GM12875 (cell line): ENCODE results near the gene TSPAN12.

Source experiments
- H3K4me3 ChIP-seq: one replicate; pipeline ENCODE4 v1.5.1; 2011; ENCODE audit warnings: low read depth, low read length, control low read depth
- TF ChIP-seq, protein P1 (sequence below): IDR thresholded peaks from 2 replicates; pipeline ENCODE4 v1.5.1; 2011; ENCODE audit warnings: low read depth, mild to moderate bottlenecking, control low read depth, inconsistent platforms, low read length, moderate library complexity, borderline replicate concordance; ENCODE audit not compliant: insufficient read depth

TSPAN12 gene

DNA sequence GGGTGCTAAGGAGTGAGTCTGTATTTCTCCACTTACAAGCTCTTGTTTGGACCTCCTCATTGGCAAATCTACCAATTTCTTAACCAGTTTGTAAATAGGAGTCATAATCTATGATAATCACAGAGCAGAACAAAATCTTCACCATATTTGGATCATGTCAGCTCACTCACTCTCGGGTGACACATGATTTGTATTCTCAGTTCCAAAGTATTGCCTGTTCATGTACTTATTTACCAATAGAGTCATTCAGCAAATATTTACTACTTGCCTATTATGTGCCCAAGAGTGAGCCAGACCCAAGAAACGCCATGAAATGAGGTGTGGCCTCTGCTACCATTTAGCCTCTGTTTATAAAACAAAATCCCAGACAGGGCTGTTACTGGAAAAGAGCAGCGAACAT is 114.8 kb downstream of the TSPAN12 start:
- no peak overlapping the region for H3K4me3 ChIP-seq
- TF ChIP-seq, protein P1, sequence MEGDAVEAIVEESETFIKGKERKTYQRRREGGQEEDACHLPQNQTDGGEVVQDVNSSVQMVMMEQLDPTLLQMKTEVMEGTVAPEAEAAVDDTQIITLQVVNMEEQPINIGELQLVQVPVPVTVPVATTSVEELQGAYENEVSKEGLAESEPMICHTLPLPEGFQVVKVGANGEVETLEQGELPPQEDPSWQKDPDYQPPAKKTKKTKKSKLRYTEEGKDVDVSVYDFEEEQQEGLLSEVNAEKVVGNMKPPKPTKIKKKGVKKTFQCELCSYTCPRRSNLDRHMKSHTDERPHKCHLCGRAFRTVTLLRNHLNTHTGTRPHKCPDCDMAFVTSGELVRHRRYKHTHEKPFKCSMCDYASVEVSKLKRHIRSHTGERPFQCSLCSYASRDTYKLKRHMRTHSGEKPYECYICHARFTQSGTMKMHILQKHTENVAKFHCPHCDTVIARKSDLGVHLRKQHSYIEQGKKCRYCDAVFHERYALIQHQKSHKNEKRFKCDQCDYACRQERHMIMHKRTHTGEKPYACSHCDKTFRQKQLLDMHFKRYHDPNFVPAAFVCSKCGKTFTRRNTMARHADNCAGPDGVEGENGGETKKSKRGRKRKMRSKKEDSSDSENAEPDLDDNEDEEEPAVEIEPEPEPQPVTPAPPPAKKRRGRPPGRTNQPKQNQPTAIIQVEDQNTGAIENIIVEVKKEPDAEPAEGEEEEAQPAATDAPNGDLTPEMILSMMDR, result no peak

DNA sequence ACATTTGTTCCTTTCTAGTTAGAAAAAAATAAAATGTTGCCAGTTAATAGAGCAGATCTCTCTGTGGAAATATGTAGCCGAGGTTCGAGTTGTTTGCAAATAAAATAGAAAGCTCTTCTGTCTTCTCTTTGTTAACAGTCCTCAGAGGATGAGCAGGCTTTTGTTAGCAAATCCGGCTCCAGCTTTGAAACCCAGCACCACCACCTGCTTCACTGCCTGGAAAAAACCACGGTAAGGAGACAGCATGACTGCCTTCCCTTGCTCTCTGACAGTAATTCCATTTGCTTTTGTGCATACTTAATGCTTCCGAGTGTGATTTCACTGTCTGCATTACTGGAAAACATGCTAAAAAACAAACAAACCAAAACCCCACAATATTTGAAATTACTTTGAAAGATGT is 115.6 kb downstream of the TSPAN12 start:
- H3K4me3 ChIP-seq, result no peak overlapping the region
- TF ChIP-seq, protein P1, result no peak

DNA sequence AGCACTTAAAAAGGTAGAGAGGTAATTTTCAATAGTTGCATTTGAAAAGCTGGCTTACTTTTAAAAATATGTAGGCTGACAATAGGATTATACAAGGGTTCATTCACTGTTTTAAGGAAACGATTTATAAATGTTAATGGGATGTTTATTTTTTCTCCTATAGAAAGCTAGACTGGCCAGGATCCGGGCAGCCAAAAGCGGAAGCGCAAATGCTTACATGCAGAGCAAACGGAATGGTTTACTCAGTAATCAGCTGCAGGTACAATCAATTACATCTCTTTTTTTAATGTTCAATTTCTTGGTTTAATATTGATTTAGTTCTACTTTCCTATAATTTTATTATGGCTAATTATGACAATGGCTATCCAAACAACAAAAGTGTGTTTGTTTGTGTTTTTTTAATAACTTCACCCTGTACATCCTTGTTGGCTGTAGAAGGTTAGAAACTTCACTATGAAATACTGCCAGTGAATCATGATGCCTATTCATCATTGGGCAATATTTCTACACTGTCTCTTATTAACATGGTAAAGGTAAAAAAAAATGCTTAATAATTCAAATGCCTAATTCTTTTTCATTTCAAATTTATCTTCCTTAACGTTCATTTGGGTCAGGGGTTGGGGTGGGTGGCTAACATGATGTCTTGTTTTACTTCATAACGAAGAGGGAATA is 116.4 kb downstream of the TSPAN12 start:
- TF ChIP-seq, protein P1, result no peak
- H3K4me3 ChIP-seq, result no peak overlapping the region

DNA sequence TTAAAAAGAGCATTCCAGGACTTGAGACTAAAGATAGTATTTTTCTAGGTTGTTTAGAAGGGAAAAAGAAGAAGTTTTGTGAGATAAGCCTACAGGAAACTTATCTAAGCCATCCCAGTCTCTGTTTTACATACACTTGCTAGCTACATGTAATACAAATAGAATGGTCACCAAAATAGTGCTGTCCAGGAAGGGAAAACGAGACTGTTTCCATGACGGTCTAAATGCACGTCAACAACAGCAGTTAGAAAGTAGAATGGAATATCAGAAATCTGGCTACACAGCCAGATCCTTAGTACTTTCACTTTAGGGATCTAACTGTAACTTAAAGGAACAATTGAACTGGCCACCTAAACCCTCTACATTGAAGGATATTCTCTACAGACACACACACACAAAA is 117.6 kb downstream of the TSPAN12 start:
- H3K4me3 ChIP-seq, result no peak overlapping the region
- TF ChIP-seq, protein P1, result no peak

DNA sequence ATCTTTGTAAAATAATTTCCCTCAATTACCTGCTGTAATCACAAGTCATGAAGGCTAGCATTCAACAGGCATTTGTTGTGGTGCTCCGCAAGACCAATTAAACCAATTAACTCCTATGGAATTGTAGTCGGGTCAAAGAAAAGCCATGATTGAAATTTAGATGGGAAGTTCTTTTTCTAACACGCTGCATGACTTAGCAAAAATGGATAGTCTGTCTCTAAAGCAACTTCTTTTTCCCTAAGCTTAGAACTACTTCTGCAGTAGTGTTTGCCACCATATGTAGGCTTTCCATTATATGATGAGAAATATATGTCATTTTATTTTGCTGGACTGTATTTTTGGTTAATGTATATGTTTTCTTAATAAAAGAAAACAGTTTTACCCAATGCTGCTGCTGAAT is 119.1 kb downstream of the TSPAN12 start:
- H3K4me3 ChIP-seq, result no peak overlapping the region
- TF ChIP-seq, protein P1, result no peak
